ENCODE measurements around the gene CACNA1I.

CACNA1I gene

GRCh38 chr22:39594411-39594810 lies 23.9 kb downstream of the CACNA1I start:
- no peak for TF ChIP-seq TCF12 (IDR thresholded peaks at IDR 0.05; ENCODE audit: low read depth)
- TF ChIP-seq CEBPB (IDR thresholded peaks at IDR 0.05): no peak
- TF ChIP-seq CREB1 (IDR thresholded peaks at IDR 0.05; ENCODE audit: low read depth): no peak
- no peak for TF ChIP-seq EP300 (IDR thresholded peaks at IDR 0.05; ENCODE audit: borderline replicate concordance)
- no peak for TF ChIP-seq EGR1 (IDR thresholded peaks at IDR 0.05)

GRCh38 chr22:39595622-39596172 lies 25.1 kb downstream of the CACNA1I start:
- no peak for TF ChIP-seq MAX (IDR thresholded peaks at IDR 0.05)

- TF ChIP-seq MAX (IDR thresholded peaks at IDR 0.05): no peak
- no peak for TF ChIP-seq EGR1 (IDR thresholded peaks at IDR 0.05)
- no peak for TF ChIP-seq EP300 (IDR thresholded peaks at IDR 0.05; ENCODE audit: borderline replicate concordance)
- no peak for TF ChIP-seq CEBPB (IDR thresholded peaks at IDR 0.05)
- TF ChIP-seq TAF1 (IDR thresholded peaks at IDR 0.05; ENCODE audit: low read depth): no peak
- no peak for TF ChIP-seq NFIC (IDR thresholded peaks at IDR 0.05)
- no peak for TF ChIP-seq FOXM1 (IDR thresholded peaks at IDR 0.05; ENCODE audit: borderline replicate concordance, low read depth)
- TF ChIP-seq REST (IDR thresholded peaks at IDR 0.05; ENCODE audit: low read depth): no peak
- no peak for TF ChIP-seq TEAD4 (IDR thresholded peaks at IDR 0.05)
- no peak for TF ChIP-seq TCF12 (IDR thresholded peaks at IDR 0.05; ENCODE audit: low read depth)
Observed at GRCh38 chr22:39596601-39597000, 26.0 kb downstream of the CACNA1I start.

- TF ChIP-seq USF1 (IDR thresholded peaks at IDR 0.05) (no peak), YY1 (IDR thresholded peaks at IDR 0.05; ENCODE audit: low read depth) (no peak), EGR1 (IDR thresholded peaks at IDR 0.05) (no peak), ZBTB7A (IDR thresholded peaks at IDR 0.05; ENCODE audit: low read depth) (no peak)
Observed at GRCh38 chr22:39597236-39597869, 26.8 kb downstream of the CACNA1I start.

GRCh38 chr22:39598017-39598965 lies 27.7 kb downstream of the CACNA1I start:
- TF ChIP-seq MAX (IDR thresholded peaks at IDR 0.05): peak; percentile 67
- no peak for TF ChIP-seq CREB1 (IDR thresholded peaks at IDR 0.05; ENCODE audit: low read depth)

GRCh38 chr22:39600491-39601179 lies 30.1 kb downstream of the CACNA1I start:
- TF ChIP-seq FOXM1 (IDR thresholded peaks at IDR 0.05; ENCODE audit: borderline replicate concordance, low read depth): no peak
- no peak for TF ChIP-seq TCF12 (IDR thresholded peaks at IDR 0.05; ENCODE audit: low read depth)
- TF ChIP-seq RAD21 (IDR thresholded peaks at IDR 0.05; ENCODE audit: low read depth): no peak
- no peak for TF ChIP-seq REST (IDR thresholded peaks at IDR 0.05; ENCODE audit: low read depth)
- TF ChIP-seq USF1 (IDR thresholded peaks at IDR 0.05): no peak

Data from Ishikawa (cell line).